ENCODE results near the gene SMIM43.

DNA sequence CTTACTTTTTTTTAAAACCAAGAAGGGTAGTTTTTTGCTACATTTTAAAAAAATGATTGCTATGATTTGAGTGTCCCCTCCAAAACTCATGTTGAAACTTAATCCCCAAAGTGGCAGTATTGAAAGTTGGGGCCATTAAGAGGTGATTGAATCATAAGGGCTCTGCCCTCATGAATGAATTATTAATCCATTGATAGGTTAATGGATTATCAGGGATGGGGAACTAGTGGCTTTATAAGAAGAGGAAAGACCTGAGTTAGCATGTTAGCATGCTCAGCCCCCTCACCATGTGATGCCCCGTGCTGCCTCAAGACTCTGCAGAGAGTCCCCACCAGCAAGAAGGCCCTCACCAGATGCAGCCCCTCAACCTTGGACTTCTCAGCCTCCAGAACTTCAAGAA, 31.0 kb downstream of the SMIM43 start:
- TF ChIP-seq POLR2AphosphoS5 (IDR thresholded peaks at IDR 0.05; ENCODE audit: low read depth) (no peak), CTCF (IDR thresholded peaks at IDR 0.05; ENCODE audit: insufficient read depth, low read length) (no peak)

Data from HL-60 (cell line).